OCI-LY3 (cell line): ENCODE results near the gene CYB561A3.

Experiments
- EZH2phosphoT487 ChIP-seq: fragments of 200-600 bp; shearing (Covaris generic); IDR thresholded peaks from 2 replicates; pipeline ENCODE4 v1.6.1; 2018; ENCODE audit warnings: antibody characterized with exemption, mixed run types, low read depth
- TF ChIP-seq, protein P1 (sequence below): fragments of 200-600, 300-600 bp; sonication (generic); IDR thresholded peaks from 2 replicates; pipeline ENCODE4 v1.5.1; 2014; ENCODE audit warnings: antibody characterized with exemption, low read length, low read depth

DNA sequence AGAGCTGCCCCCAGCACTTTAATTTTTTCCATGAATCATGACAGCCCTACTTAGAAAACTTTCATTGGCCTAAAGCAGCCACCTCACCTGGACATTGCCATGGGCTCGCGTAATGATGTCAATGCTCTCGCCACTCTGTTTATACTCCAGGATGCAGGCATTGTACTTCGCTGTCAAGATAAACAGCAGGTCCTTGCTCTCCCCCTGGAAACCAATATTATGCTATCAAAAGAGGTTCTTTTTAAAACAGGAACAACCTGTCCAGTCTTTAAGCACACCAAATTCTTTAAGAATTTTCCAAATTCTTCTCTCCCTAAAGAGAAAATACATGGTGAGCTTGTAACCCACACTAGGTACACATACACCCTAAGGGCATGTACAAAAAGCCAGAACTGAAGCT is 31.8 kb downstream of the CYB561A3 start:
- TF ChIP-seq, protein P1, sequence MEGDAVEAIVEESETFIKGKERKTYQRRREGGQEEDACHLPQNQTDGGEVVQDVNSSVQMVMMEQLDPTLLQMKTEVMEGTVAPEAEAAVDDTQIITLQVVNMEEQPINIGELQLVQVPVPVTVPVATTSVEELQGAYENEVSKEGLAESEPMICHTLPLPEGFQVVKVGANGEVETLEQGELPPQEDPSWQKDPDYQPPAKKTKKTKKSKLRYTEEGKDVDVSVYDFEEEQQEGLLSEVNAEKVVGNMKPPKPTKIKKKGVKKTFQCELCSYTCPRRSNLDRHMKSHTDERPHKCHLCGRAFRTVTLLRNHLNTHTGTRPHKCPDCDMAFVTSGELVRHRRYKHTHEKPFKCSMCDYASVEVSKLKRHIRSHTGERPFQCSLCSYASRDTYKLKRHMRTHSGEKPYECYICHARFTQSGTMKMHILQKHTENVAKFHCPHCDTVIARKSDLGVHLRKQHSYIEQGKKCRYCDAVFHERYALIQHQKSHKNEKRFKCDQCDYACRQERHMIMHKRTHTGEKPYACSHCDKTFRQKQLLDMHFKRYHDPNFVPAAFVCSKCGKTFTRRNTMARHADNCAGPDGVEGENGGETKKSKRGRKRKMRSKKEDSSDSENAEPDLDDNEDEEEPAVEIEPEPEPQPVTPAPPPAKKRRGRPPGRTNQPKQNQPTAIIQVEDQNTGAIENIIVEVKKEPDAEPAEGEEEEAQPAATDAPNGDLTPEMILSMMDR, result no peak
- no peak for TF ChIP-seq EZH2phosphoT487
